ENCODE measurements around the gene UGT3A2. TPM values are rescaled to one million over a fixed set of nuclear protein-coding genes. Genes with fewer than 3 reads are reported as not detected.
A peak's percentile ranks its signal among the peaks of the same experiment; 100 is the strongest.

The UGT3A2 gene
- total and polyA plus RNA-seq, 2 of the 8 experiments (the other 6 are each of a cell fraction or from before 2014, with no cell fraction given) = 19.4 to 28.8 TPM

- no peak overlapping the region for H3K18ac ChIP-seq (ENCODE audit: extremely low read depth, low read length)
- no peak overlapping the region; the same call in 1 of the 2 replicates for H2BK12ac ChIP-seq (ENCODE audit: low read depth, low read length)
- no peaks in the 10 kb centered on the region for H3K79me1 ChIP-seq (ENCODE audit: low read depth, low read length)
- no peaks in the 10 kb centered on the region for H3K36me3 ChIP-seq (ENCODE audit: control insufficient read depth in 2 of 4, insufficient read depth in 4 of 4, low read length in 3 of 4)
- H3K27ac ChIP-seq (ENCODE audit: low read depth, low read length) = no peak overlapping the region
- no peak overlapping the region for H2AK5ac ChIP-seq (ENCODE audit: low read depth, low read length)
- H4K8ac ChIP-seq (ENCODE audit: extremely low read depth, insufficient read depth, low read length) = no peak overlapping the region
- H3K9ac ChIP-seq (replicated peaks in 1 of 4; ENCODE audit: extremely low read depth in 1 of 4, low read depth in 3 of 4, low read length in 3 of 4) = peak overlapping the region in 2 of 4 experiments; percentile 16 to 20; a peak in 1 of 7 replicates
- peaks cover 7% of the 10 kb centered on the region; the same call in 1 of the 2 replicates for H3K23me2 ChIP-seq (ENCODE audit: low read depth, low read length)
- no peak overlapping the region for H3K14ac ChIP-seq (ENCODE audit: insufficient read length)
- H4K5ac ChIP-seq (ENCODE audit: insufficient read length, low read depth, low read length) = no peak overlapping the region
- no peak overlapping the region for H4K91ac ChIP-seq (replicated peaks; ENCODE audit: insufficient read length, low read length)
- 27% methylated on average over 12 of the region's 12 CpGs; no CpG with 5 or more reads in 1 of the 2 experiments for WGBS, 2 experiments (ENCODE audit: extremely low coverage in 1 of 2, insufficient coverage in 1 of 2, insufficient read length in 1 of 2, insufficient replicate concordance in 2 of 2, low coverage in 1 of 2, low lambda C conversion rate in 2 of 2, missing lambda C conversion rate in 1 of 2)
- peak overlapping the region; percentile 76 to 95 for H3K4me2 ChIP-seq (ENCODE audit: insufficient read depth in 1 of 2, low read depth in 2 of 2, low read length in 2 of 2)
- no peaks in the 10 kb centered on the region for H3K9me3 ChIP-seq (ENCODE audit: insufficient read depth in 2 of 2, low read depth in 1 of 2, low read length in 1 of 2)
- no peak overlapping the region for H2BK5ac ChIP-seq (ENCODE audit: low read depth, low read length)
- no peak overlapping the region for H3K56ac ChIP-seq (replicated peaks; ENCODE audit: insufficient read length, low read depth, low read length)
- ChIA-PET CTCF (ENCODE audit: partially characterized antibody) (interaction anchor here (0.6 to 1.5 kb wide), 4 partner anchors 20 to 66 kb away, joined by 3 to 5 read pairs (median 4); no protein-coding TSS in a partner anchor), POLR2A (ENCODE audit: partially characterized antibody) (interaction anchor here (1.5 kb wide), 1 partner anchor 9 kb away, joined by 3 read pairs; no protein-coding TSS in a partner anchor)
- H2AFZ ChIP-seq (ENCODE audit: low read length) = peak overlapping the region; percentile 98
- H3K4me1 ChIP-seq (replicated peaks in 1 of 4; ENCODE audit: control insufficient read depth in 3 of 4, insufficient read depth in 4 of 4, low read length in 3 of 4) = peaks cover 0 to 1% (median 0%) of the 10 kb centered on the region in 4 experiments; a peak in 2 of 7 replicates
- H3K23ac ChIP-seq (ENCODE audit: insufficient read length) = no peak overlapping the region
- no peak for FAIRE-seq
- no peaks in the 10 kb centered on the region for H3K79me2 ChIP-seq (ENCODE audit: control insufficient read depth in 1 of 2, insufficient read depth in 2 of 2, low read length in 2 of 2)
- H2BK15ac ChIP-seq (ENCODE audit: low read length) = no peak overlapping the region
- peak in 1 of 2 experiments; percentile 1 for DNase-seq (ENCODE audit: low read depth in 1 of 2, low spot score in 2 of 2)
- H3K4ac ChIP-seq (replicated peaks; ENCODE audit: insufficient read length, low read depth, low read length) = no peak overlapping the region
- H2BK20ac ChIP-seq (ENCODE audit: low read length) = no peak overlapping the region
- no peak overlapping the region for H2BK120ac ChIP-seq (replicated peaks; ENCODE audit: low read depth, low read length)
- peaks cover 0 to 11% (median 6%) of the 10 kb centered on the region in 4 experiments; a peak in 5 of 7 replicates for H3K27me3 ChIP-seq (replicated peaks in 1 of 4; ENCODE audit: control insufficient read depth in 3 of 4, extremely low read depth in 1 of 4, insufficient read depth in 3 of 4, low read length in 3 of 4)
- H4K20me1 ChIP-seq (replicated peaks in 1 of 2; ENCODE audit: control insufficient read depth in 1 of 2, insufficient read depth in 2 of 2, low read length in 2 of 2) = peaks cover 0 to 1% of the 10 kb centered on the region in 2 experiments
- TF ChIP-seq NRF1 (IDR thresholded peaks at IDR 0.05; ENCODE audit: low read depth, low read length) (no peak), KDM4A (IDR thresholded peaks at IDR 0.05; ENCODE audit: low read depth, low read length, severe bottlenecking) (peak; percentile 87)
- peak overlapping the region; percentile 40 to 72 (median 66) for H3K4me3 ChIP-seq (ENCODE audit: extremely low read depth in 1 of 4, insufficient read depth in 2 of 4, low read depth in 3 of 4, low read length in 4 of 4)
Observed at GRCh38 chr5:35990520-35990919, 76.2 kb downstream of the UGT3A2 start.

Data from H1 (cell line).